HG03469 (cell line): ENCODE data around the gene PRMT2.
"Not testable (repeated sequence)": the region's sequence is repeated elsewhere in the genome, so short reads cannot be mapped to it uniquely, and the experiment has no call there.

Experiments used
- ATAC-seq: cut with Tn5 transposase; IDR thresholded peaks from one replicate; pipeline ENCODE4 v1.9.1; 2021; ENCODE audit warnings: mild to moderate bottlenecking, moderate library complexity, moderate number of reproducible peaks; ENCODE audit not compliant: unreplicated experiment

Gene PRMT2

GRCh38 chr21:46617267-46618051 is 18.0 kb upstream of the PRMT2 start:
- ATAC-seq = no peak

GRCh38 chr21:46618738-46619379 is 16.6 kb upstream of the PRMT2 start:
- ATAC-seq = no peak

DNA sequence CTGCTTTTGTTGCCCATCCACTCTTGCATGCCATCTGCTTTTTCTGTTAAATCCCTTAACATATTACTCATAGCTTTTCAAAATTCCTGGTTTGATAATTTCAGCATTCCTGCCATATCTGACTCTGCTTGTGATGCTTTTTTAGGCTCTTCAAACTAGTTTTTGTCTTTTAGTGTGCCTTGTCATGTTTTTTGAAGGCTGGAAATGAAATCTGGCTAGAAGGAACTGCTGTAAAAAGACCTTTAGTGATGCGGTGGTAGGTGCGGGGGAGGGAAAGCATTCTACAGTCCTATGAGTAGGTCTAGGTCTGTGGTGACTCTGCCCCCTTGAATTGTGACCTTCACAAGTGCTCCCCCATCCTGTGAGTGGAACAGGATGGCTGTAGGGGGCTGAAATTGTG is 15.6 kb upstream of the PRMT2 start:
- ATAC-seq = no peak

DNA sequence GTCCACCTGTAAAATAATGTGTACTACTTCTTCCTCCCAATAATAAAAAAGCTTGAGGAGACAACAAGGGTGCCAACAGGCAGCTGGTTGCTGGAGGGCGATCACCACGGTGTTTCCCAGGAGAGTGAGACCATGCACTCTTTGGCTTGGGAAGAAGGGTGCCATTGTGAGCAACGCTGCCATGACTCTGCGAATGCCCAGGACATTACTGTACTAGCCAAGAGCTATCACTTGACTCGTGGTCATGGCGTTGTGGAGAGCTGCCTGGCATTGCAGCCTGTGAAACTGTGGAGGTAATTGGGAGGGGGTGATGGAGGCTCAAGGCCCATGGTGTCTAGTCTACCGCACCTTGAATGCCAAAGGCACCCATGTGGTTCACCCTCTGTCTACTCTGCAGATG is 14.6 kb upstream of the PRMT2 start:
- no peak for ATAC-seq

DNA sequence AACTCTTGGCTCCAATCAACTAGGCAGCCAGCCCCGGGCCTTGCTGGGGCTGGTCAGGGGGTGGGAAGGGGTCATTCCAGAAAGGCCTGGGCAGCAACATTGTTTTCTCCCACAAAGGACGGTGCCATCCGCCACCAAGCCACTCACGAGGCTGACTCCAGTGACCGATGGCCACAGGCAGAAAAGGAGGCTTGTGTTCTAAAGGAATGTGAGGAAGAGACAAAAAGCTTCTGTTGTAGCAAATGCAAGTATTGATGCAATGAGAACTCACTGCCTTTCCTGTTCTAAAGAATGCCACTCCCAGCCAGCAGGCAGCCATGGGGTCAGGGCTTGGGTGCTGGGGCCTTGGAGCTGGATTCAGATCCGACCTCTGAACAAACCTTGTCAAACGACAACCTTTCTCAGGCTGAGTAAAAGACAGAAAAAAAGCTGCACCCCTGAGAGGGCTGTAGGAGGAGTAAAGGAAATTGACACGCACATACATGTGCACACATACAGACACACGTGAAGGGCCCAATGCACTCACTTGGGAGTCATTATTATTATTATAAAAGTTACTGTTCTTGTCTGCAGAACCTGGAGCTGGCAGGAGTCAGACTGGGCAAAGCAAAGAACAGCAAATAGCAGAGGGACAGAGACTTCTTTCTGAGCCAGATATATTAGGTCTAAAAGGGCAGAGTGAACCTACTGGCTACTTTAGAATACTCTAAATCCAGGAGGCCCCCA is 13.9 kb upstream of the PRMT2 start:
- no peak for ATAC-seq

DNA sequence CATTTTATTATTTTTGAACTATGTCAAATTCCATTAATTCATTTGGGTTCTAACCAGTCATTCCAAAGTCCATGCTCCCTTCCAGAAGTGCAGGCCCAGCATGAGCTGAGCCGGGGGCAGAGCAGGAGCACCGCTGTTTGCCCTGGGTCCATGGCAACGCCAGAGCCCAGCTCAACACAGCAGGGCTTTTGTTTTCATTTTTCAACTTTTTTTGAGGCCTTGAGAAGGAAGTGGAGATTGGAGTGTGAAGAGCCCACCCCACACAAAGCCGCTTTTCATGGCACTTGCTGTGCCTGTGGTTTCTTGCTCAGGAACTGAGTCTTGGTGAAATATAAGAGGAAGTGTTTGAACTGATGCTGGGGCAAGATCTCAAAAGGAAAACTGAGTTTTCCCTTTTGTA is 13.2 kb upstream of the PRMT2 start:
- no peak for ATAC-seq

- no peak for ATAC-seq
Observed at GRCh38 chr21:46624050-46624449, 11.4 kb upstream of the PRMT2 start.

DNA sequence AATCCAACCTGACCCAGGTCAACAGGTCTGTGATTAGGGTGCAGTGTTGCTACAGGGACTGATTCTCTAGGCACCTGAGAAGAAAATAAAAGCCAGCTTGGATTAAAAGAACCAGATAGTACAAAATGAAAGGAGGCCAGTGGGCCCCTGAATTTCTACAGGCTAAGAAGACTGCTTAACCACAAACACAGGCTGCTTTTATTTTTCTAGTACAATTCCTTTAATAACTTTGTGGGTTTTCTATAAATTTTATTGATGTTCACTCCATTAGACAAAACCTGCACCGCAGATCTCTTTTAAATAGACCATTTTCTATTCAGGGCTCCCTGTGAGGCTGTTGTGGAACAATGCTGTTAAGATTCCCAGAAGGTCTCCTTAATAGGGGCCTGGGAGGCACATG is 9.7 kb upstream of the PRMT2 start:
- no peak for ATAC-seq

DNA sequence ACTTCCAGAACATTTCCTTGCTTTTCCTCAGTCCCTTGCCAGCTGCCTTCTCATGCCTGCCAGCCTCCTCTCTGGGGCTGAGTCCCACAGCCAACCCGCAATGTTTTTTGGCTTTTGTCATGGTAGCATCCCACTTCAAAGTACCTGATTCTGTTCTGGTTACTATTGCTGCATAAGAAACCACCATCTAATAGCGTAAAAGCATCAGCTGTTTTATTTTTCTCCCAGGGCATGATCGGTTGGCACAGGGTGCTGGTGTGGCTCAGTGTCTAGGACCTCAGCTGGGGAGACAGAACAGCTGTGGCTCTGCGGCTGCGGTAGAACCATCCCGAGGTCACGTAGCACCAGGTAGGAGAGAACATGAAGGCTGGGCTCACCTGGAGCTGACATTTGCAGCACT is 8.9 kb upstream of the PRMT2 start:
- ATAC-seq = no peak

- ATAC-seq = no peak
Observed at GRCh38 chr21:46626975-46627501, 8.4 kb upstream of the PRMT2 start.

DNA sequence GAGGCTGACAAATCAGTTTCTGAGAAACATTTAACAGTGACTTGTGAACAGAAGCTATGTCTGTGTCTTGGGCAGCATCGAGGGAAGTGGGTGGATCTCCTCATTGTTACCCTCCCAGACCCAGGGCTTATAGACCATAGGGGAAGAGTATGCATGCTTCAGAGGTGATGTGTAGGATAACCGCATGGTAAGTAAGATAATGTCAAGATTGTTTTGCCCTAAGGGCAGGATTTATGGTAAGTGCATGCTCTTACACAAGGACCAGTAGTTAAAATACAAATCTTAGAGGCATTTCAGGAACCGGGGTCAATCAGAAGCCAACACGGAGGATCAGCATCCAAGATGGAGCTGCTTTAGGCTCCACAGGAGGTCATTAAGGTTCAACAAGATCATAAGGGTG is 7.7 kb upstream of the PRMT2 start:
- ATAC-seq = no peak

GRCh38 chr21:46628868-46629267 is 6.6 kb upstream of the PRMT2 start:
- ATAC-seq = no peak

DNA sequence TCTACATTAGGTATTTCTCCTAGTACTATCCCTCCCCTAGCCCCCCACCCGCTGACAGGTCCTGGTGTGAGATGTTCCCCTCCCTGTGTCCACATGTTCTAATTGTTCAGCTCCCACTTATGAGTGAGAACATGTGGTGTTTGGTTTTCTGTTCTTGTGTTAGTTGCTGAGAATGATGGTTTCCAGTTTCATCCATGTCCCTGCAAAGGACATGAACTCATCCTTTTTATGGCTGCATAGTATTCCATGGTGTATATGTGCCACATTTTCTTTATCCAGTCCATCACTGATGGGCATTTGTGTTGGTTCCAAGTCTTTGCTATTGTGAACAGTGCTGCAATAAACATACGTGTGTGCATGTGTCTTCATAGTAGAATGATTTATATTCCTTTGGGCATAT is 4.6 kb upstream of the PRMT2 start:
- not testable (repeated sequence) for ATAC-seq

DNA sequence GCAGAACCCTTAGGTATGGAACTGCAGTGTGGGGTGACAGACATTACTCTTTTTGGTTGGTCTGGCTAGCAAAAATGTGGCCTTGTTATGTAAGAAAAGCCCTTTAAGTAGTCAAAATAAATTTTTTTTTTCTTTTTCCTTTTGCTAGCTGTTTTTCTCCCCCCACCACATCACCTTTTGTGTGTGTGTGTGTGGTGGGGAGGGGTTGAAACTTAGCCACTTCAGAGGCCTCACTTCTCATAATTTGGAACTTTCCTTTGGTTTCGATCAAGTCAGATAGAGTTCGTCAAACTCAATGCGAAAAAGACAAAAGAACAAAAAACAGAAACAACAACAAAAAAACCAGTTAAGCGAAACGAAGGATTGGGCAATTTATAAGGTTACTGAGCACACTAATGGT is 1.9 kb upstream of the PRMT2 start:
- no peak for ATAC-seq

DNA sequence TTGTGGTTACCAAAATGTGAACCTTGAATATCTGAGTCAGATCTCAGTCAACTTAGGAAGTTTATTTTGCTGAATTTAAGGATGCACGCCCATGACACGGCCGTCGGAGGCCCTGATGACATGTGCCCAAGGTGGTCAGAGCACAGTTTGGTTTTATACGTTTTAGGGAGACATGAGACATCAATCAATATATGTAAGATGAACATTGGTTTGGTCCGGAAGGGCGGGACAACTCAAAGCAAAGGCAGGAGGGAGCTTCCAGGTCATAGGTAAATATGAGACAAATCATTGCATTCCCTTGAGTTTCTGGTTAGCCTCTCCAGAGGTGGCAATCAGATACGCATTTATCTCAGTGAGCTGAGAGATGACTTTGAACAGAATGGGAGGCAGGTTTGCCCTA is 1.0 kb upstream of the PRMT2 start:
- ATAC-seq = no peak

GRCh38 chr21:46634966-46635323 is 529 bp upstream of the PRMT2 start:
- ATAC-seq = no peak

GRCh38 chr21:46636181-46636512 is 673 bp downstream of the PRMT2 start:
- ATAC-seq = no peak

DNA sequence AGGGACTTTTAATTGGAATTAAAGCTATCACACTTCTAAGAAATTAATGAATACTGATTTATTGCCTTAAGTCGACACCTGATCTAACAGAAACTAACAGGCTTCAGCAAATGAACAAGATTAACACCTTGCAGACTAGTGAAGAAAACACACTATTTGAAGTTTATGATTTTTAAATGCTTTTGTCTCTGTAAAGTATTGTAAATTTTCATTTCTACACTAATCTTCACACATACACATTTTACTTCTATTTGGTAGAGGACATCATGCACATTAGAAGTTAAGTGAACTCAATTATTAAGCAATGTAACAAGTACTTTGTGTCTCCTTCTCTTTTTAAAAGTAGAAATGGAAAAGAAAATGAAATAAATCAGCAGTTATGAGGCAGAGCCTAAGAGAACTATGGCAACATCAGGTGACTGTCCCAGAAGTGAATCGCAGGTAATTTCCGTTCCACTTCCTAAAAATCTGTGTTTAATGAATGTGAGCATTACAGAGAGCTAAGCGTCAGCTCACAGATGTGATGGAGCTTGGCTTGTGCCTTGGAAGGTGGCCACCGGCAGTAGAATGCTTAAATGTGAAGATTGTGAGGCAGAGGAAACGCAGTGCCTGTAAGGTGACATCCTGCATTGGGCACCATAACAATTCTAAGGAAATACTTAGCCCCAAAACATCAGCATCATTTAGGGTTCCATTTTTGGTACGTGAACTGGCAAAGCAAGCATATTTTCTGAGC is 1.2 kb downstream of the PRMT2 start:
- ATAC-seq = no peak

GRCh38 chr21:46637952-46638746 is 2.7 kb downstream of the PRMT2 start:
- no peak for ATAC-seq
